GM21737 (cell line): Measurements from ENCODE around the gene TNFRSF9.
"Not testable (repeated sequence)": the region's sequence is repeated elsewhere in the genome, so short reads cannot be mapped to it uniquely, and the experiment has no call there.

Source experiments
- ATAC-seq: cut with Tn5 transposase; IDR thresholded peaks from one replicate; pipeline ENCODE4 v1.9.1; 2021; ENCODE audit warnings: mild to moderate bottlenecking, moderate library complexity; ENCODE audit not compliant: unreplicated experiment

TNFRSF9 gene

DNA sequence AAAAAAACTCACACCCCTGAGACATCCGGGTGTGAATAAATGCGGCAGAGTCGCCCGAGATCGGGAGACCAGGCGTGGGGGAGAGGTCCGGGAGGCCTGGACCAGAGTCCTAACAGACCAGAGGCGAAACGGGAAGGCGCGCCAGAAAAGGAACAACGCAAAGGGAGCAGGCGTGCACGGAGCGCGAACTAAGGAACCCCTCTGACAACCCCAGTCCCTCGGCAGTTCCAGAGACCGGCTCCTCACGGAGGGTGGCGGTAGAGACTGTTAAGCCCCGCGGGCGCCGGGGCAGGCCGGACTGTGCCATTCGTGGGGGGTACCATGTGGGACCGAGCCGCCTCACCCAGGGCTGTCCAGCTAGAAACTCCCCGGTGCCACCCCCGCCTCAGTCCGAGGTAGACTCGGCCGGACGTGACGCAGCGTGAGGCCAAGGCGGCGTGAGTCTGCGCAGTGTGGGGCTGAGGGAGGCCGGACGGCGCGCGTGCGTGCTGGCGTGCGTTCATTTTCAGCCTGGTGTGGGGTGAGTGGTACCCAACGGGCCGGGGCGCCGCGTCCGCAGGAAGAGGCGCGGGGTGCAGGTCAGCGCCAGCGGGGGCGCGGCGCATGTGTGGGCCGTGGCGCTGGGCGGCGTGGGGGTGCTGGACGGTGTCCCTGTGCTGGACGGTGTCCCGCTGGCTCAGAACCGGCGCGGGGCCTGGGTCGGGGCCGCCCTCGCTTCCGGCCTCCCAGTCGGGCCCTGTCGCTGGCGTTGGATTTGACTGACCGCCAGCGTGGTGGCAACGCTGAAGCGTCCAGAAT lies 20.8 kb upstream of the TNFRSF9 start, which contains the start of gene PARK7:
PARK7 (plus strand) TSS at position 496 of the 798 bp plus-strand sequence. CDS start 1,075 bp downstream, outside the sequence.
- ATAC-seq: peak; percentile 95

DNA sequence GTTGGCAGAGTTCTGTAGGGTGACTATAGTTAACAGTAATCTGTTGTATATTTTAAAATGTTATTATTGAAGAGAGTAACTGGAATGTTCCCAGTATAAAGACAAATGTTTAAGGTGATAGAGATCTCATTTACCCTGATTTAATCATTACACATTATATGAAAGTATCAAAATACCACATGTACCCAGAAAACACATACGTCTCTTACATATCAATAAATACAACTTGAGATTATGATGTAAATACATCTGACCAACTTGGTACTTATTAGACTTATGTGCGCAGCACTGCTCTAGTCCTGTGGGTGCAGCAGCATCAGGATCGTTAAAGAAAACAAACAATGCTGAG lies 20.2 kb upstream of the TNFRSF9 start:
- ATAC-seq: no peak

DNA sequence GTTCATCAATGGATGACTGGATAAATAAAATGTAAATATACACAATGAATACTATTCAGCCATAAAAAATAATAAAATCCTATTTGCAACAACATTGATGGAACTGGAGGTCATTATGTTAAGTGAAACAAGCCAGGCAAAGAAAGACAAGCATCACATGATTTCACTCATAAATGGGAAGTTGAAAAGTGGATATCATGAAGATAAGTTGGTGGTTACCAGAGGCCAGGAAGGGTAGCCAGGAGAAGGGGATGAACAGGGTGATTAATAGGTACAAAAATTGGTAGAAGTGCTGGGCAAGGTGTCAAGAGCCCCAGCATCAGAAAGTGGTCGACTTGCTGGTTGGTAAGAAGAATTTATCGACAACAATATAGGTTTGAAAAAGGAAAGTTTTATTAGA lies 19.5 kb upstream of the TNFRSF9 start:
- no peak for ATAC-seq

DNA sequence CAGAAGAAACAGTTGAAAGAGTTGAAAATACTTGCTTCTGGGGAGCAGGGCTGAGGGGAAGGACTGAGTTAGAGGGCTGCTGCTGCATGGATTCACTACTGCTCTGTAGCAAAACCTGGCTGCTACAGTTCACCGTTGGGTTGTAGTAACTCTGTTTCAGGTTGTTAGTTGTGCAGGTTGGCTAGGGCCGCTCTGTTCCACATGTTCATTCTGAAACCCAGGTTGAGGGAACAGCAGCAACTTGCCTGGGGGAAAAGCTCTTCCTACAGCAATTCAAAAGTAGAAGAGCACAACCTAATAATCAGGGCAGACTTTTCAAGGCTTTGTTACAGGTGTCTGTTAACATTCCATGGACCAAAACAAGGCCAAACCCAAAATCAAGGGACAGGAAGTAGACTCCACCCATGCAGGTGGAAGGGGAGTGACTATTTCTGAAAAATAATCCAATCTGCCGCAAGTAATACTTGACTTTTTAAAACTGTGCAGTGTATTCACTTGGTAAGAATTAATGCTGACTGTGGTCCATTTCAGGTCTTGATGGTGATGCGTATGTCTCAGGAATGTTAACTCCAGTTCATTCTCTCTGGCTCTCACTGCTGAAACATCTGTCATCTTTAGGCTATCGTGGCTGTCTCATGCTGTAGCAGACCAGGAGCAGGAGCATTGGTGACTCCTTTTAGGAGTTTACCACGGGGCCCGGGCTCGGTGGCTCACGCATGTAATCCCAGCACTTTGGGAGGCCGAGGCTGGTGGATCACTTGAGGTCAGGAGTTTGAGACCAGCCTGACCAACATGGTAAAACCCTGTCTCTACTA lies 15.8 kb upstream of the TNFRSF9 start:
- no peak for ATAC-seq

DNA sequence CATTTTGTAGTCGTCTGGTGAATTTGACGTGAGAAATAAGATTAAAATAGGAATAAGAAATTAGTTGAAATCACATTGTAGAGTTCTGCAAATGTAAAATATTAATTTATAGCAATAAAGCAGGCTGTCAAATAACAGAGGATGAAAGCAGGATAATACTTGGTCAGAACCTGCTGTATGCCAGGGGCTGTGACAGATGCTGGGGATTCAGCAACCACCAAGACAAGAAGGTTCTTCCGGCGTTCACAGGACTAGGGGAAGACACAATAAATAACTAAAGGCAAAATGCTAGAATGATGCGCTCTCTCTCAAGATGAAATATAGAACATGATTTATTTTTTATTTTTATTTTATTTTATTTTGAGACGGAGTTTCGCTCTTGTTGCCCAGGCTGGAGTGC lies 14.0 kb upstream of the TNFRSF9 start:
- ATAC-seq: no peak

DNA sequence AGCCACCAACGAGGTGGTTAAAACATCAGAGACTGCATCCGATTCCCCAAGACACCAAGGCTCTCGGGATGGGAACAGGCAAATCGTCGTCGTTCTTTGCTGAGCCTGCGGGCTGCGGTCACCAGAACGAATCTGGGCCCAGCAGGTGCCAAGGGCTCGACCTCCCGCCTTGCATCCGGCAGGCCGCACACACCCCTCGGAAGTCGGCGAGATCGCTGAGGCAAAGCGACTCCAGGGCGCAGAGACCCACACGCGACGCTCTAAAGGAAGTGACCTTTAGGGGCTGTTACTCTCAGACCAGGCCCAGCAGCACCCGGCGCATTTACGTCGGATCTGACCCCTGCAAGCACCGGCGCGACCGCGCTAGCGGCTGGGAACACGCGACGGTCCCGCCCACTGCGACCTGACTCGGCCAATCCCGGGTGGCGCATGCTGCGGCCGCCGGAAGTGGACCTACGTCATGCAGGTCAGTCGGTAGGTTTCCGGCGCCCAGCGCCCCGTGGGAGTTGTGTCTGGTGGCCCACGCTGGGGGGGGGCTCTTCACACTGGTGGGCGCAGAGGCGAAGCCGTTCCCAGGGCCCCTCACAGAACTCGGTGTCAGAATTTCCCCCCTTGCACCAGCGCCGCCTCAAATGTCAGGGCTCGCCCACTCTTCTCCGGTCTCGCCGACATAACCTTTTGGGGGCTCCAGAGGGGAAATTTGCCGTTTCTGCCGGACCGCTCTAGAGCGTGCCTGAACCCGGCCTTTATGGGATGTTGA lies 13.4 kb upstream of the TNFRSF9 start:
- ATAC-seq: peak; percentile 94

DNA sequence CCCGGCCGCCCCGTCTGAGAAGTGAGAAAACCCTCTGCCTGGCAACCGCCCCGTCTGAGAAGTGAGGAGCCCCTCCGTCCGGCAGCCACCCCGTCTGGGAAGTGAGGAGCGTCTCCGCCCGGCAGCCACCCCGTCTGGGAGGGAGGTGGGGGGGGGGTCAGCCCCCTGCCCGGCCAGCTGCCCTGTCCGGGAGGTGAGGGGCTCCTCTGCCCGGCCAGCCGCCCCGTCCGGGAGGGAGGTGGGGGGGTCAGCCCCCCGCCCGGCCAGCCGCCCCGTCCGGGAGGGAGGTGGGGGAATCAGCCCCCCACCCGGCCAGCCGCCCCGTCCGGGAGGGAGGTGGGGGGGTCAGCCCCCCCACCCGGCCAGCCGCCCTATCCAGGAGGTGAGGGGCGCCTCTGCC lies 12.2 kb upstream of the TNFRSF9 start:
- not testable (repeated sequence) for ATAC-seq

DNA sequence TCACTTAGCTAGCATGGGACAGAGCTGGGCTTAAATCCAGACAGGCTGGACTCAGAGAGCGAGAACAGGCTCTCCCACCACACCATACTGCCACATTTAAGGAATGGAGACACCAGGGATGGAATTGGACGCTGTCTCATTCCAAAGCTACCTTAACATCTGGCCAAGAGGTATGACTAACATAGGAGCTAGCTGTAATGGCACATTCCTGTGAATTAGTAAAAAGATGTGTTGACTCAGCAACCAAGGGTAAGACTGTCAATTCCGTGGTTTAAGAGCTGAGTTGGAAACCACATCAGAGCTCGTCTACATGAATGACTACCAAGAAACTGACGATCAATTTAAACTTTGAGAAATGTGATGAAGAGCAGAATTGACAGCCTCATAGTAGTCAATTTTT lies 8.3 kb upstream of the TNFRSF9 start:
- ATAC-seq: no peak

DNA sequence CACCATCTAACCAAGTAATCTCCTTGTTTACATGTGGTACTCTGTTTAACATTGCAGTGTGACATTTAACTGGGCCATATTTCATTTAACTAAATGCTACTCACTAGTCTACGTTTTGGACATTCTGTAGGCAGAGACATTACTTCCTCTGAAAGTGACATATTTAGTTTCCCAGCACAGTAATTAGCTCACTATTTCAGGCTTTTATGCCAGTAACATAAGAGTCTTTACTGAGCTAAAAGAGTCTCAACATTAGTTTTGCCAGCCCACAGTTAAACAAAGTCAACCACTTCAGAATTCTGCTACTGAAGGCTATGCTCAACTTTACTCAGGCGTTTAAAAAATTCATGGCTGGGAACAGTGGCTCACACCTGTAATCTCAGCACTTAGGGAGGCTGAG lies 2.6 kb upstream of the TNFRSF9 start:
- ATAC-seq: no peak

DNA sequence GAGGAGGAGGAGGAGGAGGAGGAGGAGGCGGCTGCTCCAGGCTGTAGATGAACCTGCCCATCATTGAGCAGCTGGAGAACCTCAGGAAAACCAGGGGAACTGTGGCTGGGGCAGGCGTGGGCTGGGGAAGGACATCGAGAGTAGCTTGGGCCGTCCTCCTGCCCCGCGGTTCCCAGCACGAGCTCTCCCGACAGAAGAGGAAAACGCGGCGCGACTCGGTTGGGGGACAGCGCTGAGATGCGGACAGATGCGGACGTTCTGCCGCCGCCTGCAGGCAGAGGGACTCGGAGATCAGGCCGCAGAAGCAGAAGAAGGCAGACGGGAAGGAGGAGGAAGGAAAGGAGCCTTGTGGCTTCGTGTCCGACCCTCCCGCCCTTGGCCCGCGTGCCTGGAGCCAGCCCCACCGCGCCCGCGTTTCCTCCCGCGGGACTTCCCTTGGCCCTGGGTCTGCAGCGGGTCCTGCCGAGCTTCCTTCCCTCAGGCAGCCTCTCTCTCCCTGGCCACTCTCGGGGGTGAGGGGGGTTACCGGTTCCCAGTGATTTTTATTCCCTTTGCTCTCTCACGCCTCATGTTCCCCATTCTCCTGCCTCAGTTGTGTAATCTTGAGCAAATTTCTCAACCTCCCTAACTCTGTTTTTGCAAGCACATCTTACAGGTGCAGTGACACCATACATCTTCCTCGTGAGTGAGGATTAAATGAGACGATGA lies 1.7 kb upstream of the TNFRSF9 start:
- ATAC-seq: no peak

DNA sequence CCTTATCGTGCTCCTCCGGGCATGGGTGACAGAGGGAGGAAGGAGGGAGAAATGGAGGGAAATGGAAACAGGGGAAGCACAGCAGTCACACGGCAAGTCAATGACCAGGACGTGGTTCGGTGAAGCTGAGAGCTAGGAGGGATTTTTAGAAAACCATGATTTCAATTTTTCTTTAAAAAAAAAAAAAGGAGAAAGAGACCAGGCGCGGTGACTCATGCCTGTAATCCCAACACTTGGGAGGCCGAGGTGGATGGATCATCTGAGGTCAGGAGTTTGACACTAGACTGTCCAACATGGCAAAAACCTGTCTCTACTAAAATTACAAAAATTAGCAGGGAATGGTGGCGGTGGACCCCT lies 776 bp upstream of the TNFRSF9 start:
- ATAC-seq: no peak

DNA sequence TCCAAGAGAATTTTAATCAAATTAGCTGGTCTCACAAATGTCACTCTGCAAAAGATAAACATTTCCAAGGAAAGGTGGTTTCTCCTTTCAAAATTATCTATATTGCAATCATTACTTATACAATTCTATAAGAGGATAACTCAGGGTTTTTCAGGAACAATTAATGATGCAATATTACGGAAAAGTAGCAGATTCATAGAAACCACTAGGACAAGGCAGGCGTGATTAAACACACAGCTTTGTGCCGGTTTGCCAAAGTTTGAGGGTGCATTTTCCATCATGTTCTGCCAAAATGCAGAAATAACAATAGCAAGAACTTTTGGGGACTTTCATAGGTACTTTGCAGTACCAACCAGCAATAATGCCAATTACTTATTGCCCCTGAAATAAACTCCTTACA lies 605 bp downstream of the TNFRSF9 start:
- ATAC-seq: no peak

DNA sequence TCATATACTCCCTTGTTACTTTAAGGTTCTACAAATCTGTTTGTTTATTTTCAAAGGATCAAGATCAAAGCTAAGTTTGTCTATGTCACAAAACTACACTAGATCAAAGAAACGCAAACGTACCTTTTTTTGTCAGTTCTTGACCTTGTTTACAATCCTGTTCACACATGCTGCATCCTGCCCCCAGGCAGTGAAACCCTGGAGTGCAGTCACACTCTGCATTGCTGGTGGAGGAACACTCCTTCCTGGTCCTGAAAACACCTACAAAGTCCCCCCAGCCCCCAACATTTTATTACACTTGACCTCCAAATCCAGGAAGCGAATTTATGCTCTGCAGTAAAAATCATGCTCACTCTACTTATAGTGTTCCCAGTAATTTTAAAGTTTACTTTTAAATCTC lies 2.6 kb downstream of the TNFRSF9 start:
- no peak for ATAC-seq

DNA sequence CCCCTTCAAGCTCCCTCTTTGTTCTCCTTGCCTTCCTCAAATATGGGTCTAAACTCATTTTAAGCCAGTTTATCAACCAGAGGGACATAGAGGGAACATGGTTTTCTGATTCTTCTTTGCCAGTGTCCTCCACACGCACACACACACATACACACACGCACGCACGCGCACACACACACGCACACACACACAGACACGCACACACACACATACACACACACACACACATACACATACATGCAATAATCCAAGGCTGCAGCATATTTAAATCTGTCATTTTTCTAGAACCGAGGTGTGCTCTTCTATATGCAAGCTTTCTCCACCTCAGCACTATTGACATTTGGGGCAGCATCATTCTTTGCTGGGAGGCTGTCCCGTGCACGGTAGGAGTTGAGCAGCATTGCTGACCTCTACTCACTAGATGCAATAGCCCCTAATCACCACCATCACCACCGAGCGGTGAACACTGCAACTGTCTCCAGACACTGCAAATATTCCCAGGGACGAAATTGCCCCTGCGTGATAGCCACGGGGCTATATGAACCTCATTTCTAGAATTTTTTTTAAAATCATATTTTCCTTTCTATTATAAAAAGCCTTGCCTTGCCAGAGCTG lies 8.0 kb downstream of the TNFRSF9 start:
- no peak for ATAC-seq

DNA sequence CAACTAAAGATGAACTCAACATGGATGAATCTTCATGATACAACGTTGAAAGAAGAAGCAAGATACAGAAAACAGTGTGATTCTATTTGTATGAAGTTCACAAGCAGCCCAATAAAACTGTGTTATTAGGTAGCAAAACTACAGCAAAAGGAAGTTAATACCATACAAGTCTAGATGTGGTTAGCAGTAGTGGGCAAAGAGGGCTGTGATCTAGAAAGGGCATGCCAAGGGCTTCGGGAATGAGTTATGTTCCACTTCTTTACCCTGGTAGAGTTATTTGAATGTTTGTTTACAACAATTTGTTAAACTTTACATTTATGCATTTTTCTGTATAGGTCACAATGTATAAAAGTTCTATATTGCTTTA lies 9.2 kb downstream of the TNFRSF9 start:
- ATAC-seq: no peak

DNA sequence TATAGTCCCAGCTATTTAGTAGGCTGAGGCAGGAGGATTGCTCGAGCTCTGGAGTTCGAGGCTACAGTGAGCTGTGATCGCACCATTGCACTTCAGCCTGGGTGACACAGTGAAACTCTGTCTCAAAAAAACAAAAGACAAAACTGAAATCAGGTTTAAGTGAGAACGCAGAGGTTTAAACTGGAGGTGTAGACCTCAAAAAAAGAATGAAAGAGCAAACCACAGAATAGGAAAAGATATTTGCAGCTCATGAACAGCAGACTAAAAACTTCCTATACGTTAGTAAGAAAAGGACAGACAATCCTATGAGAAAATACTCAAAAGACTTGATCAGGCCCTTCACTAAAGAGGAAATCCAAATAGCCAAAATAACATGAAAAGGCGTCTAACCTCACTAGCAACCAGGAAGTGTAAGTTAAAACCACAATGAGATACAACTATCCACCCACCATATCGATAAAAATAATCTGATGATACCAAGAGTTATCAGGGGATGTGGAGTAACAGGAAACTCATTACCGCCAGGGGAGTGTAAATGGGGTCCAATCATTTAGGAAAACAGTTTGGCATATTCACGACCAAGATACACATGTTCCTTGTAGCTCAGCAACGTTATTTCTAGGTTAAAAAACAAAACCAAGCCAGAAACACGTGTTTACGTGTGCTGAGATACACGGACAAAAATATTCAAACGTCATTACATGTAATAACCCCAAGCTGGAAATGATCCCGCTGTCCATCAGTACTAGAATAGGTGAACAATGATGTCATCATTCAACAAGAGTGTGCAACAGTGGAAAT lies 9.8 kb downstream of the TNFRSF9 start:
- ATAC-seq: no peak

DNA sequence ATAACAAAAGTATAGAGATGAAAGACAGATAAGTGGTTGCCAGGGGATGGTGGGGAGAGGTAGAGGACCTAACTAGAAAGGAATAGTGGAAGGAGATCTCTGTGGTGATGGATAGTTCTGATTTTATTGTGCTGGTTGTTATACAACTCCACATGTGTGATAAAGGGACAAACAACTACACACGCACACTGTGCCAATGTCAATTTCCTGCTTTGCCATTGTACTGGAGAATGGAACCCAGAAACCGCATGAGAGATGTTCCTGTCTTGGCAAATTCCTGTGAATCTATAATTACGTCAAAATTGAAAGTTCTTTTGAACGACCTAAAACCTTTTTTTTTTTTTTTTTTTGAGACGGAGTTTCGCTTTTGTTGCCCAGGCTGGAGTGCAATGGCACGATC lies 11.0 kb downstream of the TNFRSF9 start:
- ATAC-seq: no peak

DNA sequence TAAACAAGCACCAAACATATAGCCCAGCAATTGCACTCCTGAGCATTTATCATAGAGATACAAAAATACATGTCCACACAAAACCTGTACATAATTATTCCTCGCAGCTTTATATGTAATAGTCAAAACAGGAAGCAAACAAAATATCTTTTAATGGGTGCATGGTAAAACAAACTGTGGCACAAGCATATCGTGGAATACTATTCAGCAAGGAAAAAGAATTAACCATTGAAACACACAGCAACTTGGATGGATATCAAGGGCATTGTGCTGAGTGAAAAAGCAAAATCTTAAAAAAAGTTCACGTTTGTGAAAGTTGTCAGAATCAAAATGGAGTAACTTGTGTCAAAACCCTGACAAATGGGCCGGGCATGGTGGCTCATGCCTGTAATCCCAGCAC lies 12.4 kb downstream of the TNFRSF9 start:
- no peak for ATAC-seq

DNA sequence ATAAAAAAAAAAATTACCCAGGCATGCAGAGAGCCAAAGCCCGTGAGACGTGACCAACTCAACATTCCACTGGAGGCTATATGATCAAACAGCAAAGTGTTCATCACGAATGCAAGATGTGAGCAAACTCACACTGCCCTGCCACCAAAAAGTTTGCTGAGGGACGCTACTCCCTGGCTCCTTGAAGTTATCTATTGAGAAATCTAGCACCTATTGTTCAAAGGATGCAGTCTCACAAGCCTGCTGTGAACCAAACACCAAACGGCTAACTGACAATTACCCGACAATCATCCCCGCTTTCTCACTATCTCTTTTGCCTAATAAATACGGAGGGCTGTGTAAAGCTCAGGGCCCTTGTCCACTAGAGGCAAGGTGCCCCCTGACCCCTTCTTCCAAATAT lies 13.6 kb downstream of the TNFRSF9 start:
- ATAC-seq: not testable (repeated sequence)

DNA sequence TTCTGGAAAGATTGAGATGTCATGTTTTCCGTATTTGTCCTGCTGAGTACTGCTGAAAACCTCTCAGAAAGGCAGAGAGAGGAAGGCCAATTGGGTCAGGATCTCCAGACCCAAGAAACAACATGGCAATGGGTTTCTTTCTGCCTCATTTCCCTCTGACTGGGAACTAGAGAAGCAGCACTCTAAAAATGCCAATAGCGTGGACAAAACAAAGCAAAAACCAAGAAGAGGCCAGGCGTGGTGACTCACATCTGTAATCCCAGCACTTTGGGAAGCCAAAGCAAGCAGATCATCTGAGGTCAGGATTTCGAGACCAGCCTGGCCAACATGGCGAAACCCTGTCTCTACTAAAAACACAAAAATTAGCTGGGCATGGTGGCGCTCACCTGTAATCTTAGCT lies 18.3 kb downstream of the TNFRSF9 start:
- no peak for ATAC-seq
